ENCODE data around the gene VIM.

DNA sequence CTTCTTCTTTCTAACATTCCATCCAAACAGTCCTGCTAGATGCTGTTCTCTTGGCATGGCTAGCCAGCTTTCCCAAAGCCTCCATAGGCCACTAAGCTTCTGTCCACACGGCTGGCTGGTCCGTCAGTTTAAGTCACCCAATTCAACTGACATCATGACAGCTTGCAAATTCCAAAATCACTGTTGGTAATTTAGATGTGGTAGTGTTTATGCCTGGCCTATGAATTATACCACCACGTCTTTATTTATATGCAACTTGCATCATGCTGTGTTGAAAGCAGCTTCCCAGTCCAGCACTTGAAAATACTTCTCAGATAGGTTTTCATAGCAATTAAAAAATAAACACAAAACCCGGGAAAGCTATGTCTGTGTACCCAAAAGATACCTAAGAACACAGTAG is 2.2 kb upstream of the VIM start:
- no peak for TF ChIP-seq CTCF (IDR thresholded peaks at IDR 0.05; ENCODE audit: low read length)
- no peak for TF ChIP-seq EZH2 (IDR thresholded peaks at IDR 0.05; ENCODE audit: borderline replicate concordance, low read length)
